Measurements from ENCODE around the gene LUZP2.
"Not testable (repeated sequence)": the region's sequence is repeated elsewhere in the genome, so short reads cannot be mapped to it uniquely, and the experiment has no call there.

The LUZP2 gene

GRCh38 chr11:24932110-24933000 lies 435.5 kb downstream of the LUZP2 start:
- DNase-seq: no peak

- no peak for DNase-seq
Measured at GRCh38 chr11:24934733-24935439, 438.0 kb downstream of the LUZP2 start.

GRCh38 chr11:24944891-24945290 lies 448.0 kb downstream of the LUZP2 start:
- DNase-seq: no peak

GRCh38 chr11:24949406-24949805 lies 452.6 kb downstream of the LUZP2 start:
- no peak for DNase-seq

- DNase-seq: no peak
Measured at GRCh38 chr11:24963852-24964251, 467.0 kb downstream of the LUZP2 start.

- no peak for DNase-seq
Measured at GRCh38 chr11:24965748-24966147, 468.9 kb downstream of the LUZP2 start.

GRCh38 chr11:24993903-24994302 lies 497.1 kb downstream of the LUZP2 start:
- not testable (repeated sequence) for DNase-seq

GRCh38 chr11:24999929-25000328 lies 503.1 kb downstream of the LUZP2 start:
- DNase-seq: not testable (repeated sequence)

GRCh38 chr11:25037431-25037830 lies 540.6 kb downstream of the LUZP2 start:
- no peak for DNase-seq

GRCh38 chr11:25038131-25038530 lies 541.3 kb downstream of the LUZP2 start:
- no peak for DNase-seq

- no peak for DNase-seq
Measured at GRCh38 chr11:25039165-25039564, 542.3 kb downstream of the LUZP2 start.

GRCh38 chr11:25048632-25049031 lies 551.8 kb downstream of the LUZP2 start:
- no peak for DNase-seq

- no peak for DNase-seq
Measured at GRCh38 chr11:25052844-25053243, 556.0 kb downstream of the LUZP2 start.

GRCh38 chr11:25057861-25058260 lies 561.0 kb downstream of the LUZP2 start:
- no peak for DNase-seq

GRCh38 chr11:25065746-25066145 lies 568.9 kb downstream of the LUZP2 start:
- no peak for DNase-seq

- DNase-seq: peak; percentile 9
Measured at GRCh38 chr11:25066706-25067105, 569.9 kb downstream of the LUZP2 start.

GRCh38 chr11:25068451-25068850 lies 571.6 kb downstream of the LUZP2 start:
- no peak for DNase-seq

- no peak for DNase-seq
Measured at GRCh38 chr11:25094085-25094802, 597.4 kb downstream of the LUZP2 start.

- no peak for DNase-seq
Measured at GRCh38 chr11:25119416-25119815, 622.6 kb downstream of the LUZP2 start.
